WTC11 (cell line): ENCODE measurements around the gene GLYATL2. TPM values are rescaled to one million over a fixed set of nuclear protein-coding genes. Genes with fewer than 3 reads are reported as not detected.

Experiments used
- ATAC-seq: fragments of 200-7000 bp; cut with Tn5 transposase; 2 replicates; pipeline ENCODE4 v1.10.0; 2021; ENCODE audit warnings: mild to moderate bottlenecking, moderate library complexity
- CTCF ChIA-PET: fragments of 300-600 bp; sonication (Branson Sonifier 250); formaldehyde crosslinking; loops from one replicate; lab custom pipeline; 2021; ENCODE audit warnings: antibody characterized with exemption; lab: Charles Lee
- POLR2A ChIA-PET: fragments of 350-600 bp; sonication (Branson Sonifier 250); formaldehyde crosslinking; loops from one replicate; lab custom pipeline; 2021; ENCODE audit warnings: antibody characterized with exemption; lab: Charles Lee
- DNase-seq: peaks from one replicate; pipeline ENCODE4 v3.0.0; 2021; ENCODE audit warnings: low spot score
- H3K27ac Mint-ChIP-seq: 2 replicates; pipeline ENCODE4 v1.8.0; 2021; ENCODE audit warnings: mixed read lengths
- H3K27me3 Mint-ChIP-seq: 2 replicates; pipeline ENCODE4 v1.8.0; 2021; ENCODE audit warnings: low read depth, mild to moderate bottlenecking, moderate library complexity, mixed read lengths
- H3K36me3 Mint-ChIP-seq: 2 replicates; pipeline ENCODE4 v1.8.0; 2021; ENCODE audit warnings: mixed read lengths
- H3K4me1 Mint-ChIP-seq: 2 replicates; pipeline ENCODE4 v1.8.0; 2022; ENCODE audit warnings: mixed read lengths
- H3K4me3 Mint-ChIP-seq: 2 replicates; pipeline ENCODE4 v1.8.0; 2021; ENCODE audit warnings: mild to moderate bottlenecking, moderate library complexity, mixed read lengths
- H3K9me3 Mint-ChIP-seq: 2 replicates; pipeline ENCODE4 v1.8.0; 2021; ENCODE audit warnings: mixed read lengths
- AFF4 ChIP-seq: sonication (generic); formaldehyde crosslinking; IDR thresholded peaks from 2 replicates; pipeline ENCODE4 v1.8.1; 2023; ENCODE audit warnings: mild to moderate bottlenecking, missing genetic modification reagents, borderline replicate concordance
- ATF1 ChIP-seq: sonication (generic); formaldehyde crosslinking; IDR thresholded peaks from 2 replicates; pipeline ENCODE4 v1.8.1; 2023; ENCODE audit warnings: mild to moderate bottlenecking, moderate library complexity, missing genetic modification reagents
- ATF2 ChIP-seq: sonication (generic); formaldehyde crosslinking; IDR thresholded peaks from 2 replicates; pipeline ENCODE4 v1.8.1; 2022; ENCODE audit warnings: low read depth, missing genetic modification reagents, borderline replicate concordance
- ATF3 ChIP-seq: sonication (generic); formaldehyde crosslinking; conservative IDR thresholded peaks from 2 replicates; pipeline ENCODE4 v1.8.1; 2022; ENCODE audit warnings: mild to moderate bottlenecking, missing genetic modification reagents
- CBFB ChIP-seq: sonication (generic); formaldehyde crosslinking; IDR thresholded peaks from 2 replicates; pipeline ENCODE4 v1.8.1; 2022; ENCODE audit warnings: mild to moderate bottlenecking, low read depth, missing genetic modification reagents
- CDX4 ChIP-seq: fragments of 250-450 bp; sonication (Bioruptor Pico); IDR thresholded peaks from 2 replicates; pipeline ENCODE4 v1.9.0; 2021; ENCODE audit warnings: moderate library complexity, mild to moderate bottlenecking, inconsistent platforms, borderline replicate concordance
- CREB1 ChIP-seq: sonication (generic); formaldehyde crosslinking; IDR thresholded peaks from 2 replicates; pipeline ENCODE4 v1.8.0; 2023; ENCODE audit warnings: mild to moderate bottlenecking, missing genetic modification reagents
- GRHL2 ChIP-seq: fragments of 250-450 bp; sonication (Bioruptor Pico); IDR thresholded peaks from 2 replicates; pipeline ENCODE4 v1.8.0; 2022; ENCODE audit warnings: mild to moderate bottlenecking, moderate library complexity; ENCODE audit not compliant: insufficient replicate concordance, severe bottlenecking
- HMGXB4 ChIP-seq: sonication (generic); formaldehyde crosslinking; IDR thresholded peaks from 2 replicates; pipeline ENCODE4 v1.8.1; 2023; ENCODE audit warnings: mild to moderate bottlenecking, moderate library complexity, missing genetic modification reagents
- IRF1 ChIP-seq: sonication (generic); formaldehyde crosslinking; IDR thresholded peaks from 2 replicates; pipeline ENCODE4 v1.8.0; 2023; ENCODE audit warnings: missing genetic modification reagents
- JAZF1 ChIP-seq: fragments of 250-450 bp; sonication (Bioruptor Pico); IDR thresholded peaks from 2 replicates; pipeline ENCODE4 v1.9.0; 2021; ENCODE audit warnings: moderate library complexity, mild to moderate bottlenecking, inconsistent platforms
- MLX ChIP-seq: sonication (generic); formaldehyde crosslinking; IDR thresholded peaks from 2 replicates; pipeline ENCODE4 v1.8.1; 2023; ENCODE audit warnings: mild to moderate bottlenecking, missing genetic modification reagents, moderate library complexity
- MXD4 ChIP-seq: fragments of 250-450 bp; sonication (Bioruptor Pico); IDR thresholded peaks from 2 replicates; pipeline ENCODE4 v1.8.0; 2021; ENCODE audit warnings: mild to moderate bottlenecking, moderate library complexity, borderline replicate concordance
- NR1H2 ChIP-seq: sonication (generic); formaldehyde crosslinking; IDR thresholded peaks from 2 replicates; pipeline ENCODE4 v1.9.0; 2021; ENCODE audit warnings: mild to moderate bottlenecking, moderate library complexity, missing genetic modification reagents
- NR3C1 ChIP-seq: sonication (generic); formaldehyde crosslinking; conservative IDR thresholded peaks from 2 replicates; pipeline ENCODE4 v1.8.1; 2023; ENCODE audit warnings: low read depth, mild to moderate bottlenecking, missing genetic modification reagents
- SMAD3 ChIP-seq: sonication (generic); formaldehyde crosslinking; IDR thresholded peaks from 2 replicates; pipeline ENCODE4 v1.8.0; 2022; ENCODE audit warnings: missing genetic modification reagents, mild to moderate bottlenecking, borderline replicate concordance
- STAT6 ChIP-seq: sonication (generic); formaldehyde crosslinking; conservative IDR thresholded peaks from 2 replicates; pipeline ENCODE4 v1.8.1; 2023; ENCODE audit warnings: mild to moderate bottlenecking, low read depth, missing genetic modification reagents, moderate library complexity
- ZBTB21 ChIP-seq: sonication (generic); formaldehyde crosslinking; IDR thresholded peaks from 2 replicates; pipeline ENCODE4 v1.8.1; 2023; ENCODE audit warnings: mild to moderate bottlenecking, missing genetic modification reagents, borderline replicate concordance
- ZNF121 ChIP-seq: sonication (generic); formaldehyde crosslinking; IDR thresholded peaks from 2 replicates; pipeline ENCODE4 v1.8.0; 2023; ENCODE audit warnings: missing genetic modification reagents
- ZNF138 ChIP-seq: sonication (generic); formaldehyde crosslinking; conservative IDR thresholded peaks from 2 replicates; pipeline ENCODE4 v1.8.1; 2022; ENCODE audit warnings: mild to moderate bottlenecking, moderate library complexity, missing genetic modification reagents
- ZNF219 ChIP-seq: sonication (generic); formaldehyde crosslinking; IDR thresholded peaks from 2 replicates; pipeline ENCODE4 v1.8.0; 2023; ENCODE audit warnings: missing genetic modification reagents, mild to moderate bottlenecking, borderline replicate concordance
- total RNA-seq: library from RNA; stranded (reverse); gene quantifications from 3 replicates; pipeline ENCODE4 v1.2.3, GENCODE V29; 2021

The GLYATL2 gene
- total RNA-seq, 1 experiment from 2014 or later = 0.20 TPM

- no peak for TF ChIP-seq STAT6 (CRISPR knock-in tag)
- TF ChIP-seq ZNF138 (CRISPR knock-in tag) = no peak
- TF ChIP-seq MLX = no peak
- TF ChIP-seq CREB1 (CRISPR knock-in tag) = no peak
- TF ChIP-seq SMAD3 (CRISPR knock-in tag) = no peak
- TF ChIP-seq MXD4 (CRISPR knock-in tag) = no peak
- no peak for TF ChIP-seq ATF3 (CRISPR knock-in tag)
- TF ChIP-seq ZBTB21 (CRISPR knock-in tag) = no peak
- no peak for TF ChIP-seq JAZF1 (CRISPR knock-in tag)
- no peak for TF ChIP-seq IRF1 (CRISPR knock-in tag)
These were observed 36.1 kb upstream of the GLYATL2 start (continued) for GRCh38 chr11:58880625-58881024.

- POLR2A ChIA-PET = no interaction called here
- no peak for ATAC-seq
- Mint-ChIP-seq H3K9me3 (peaks cover 85% of the 10 kb centered on the region), H3K4me1 (no peaks in the 10 kb centered on the region), H3K36me3 (peaks cover 73% of the 10 kb centered on the region), H3K4me3 (no peak overlapping the region), H3K27me3 (peaks cover 12% of the 10 kb centered on the region), H3K27ac (no peak overlapping the region)
- CTCF ChIA-PET = interaction anchor here (0.6 kb wide), 1 partner anchor 1534 kb away, joined by 5 read pairs; no protein-coding TSS in a partner anchor
- DNase-seq = no peak
- no peak for TF ChIP-seq AFF4
- no peak for TF ChIP-seq CDX4 (CRISPR knock-in tag)
- no peak for TF ChIP-seq ATF2 (CRISPR knock-in tag)
- no peak for TF ChIP-seq HMGXB4 (CRISPR knock-in tag)
- TF ChIP-seq NR3C1 (CRISPR knock-in tag) = no peak
- no peak for TF ChIP-seq ZNF121
- no peak for TF ChIP-seq ZNF219 (CRISPR knock-in tag)
- no peak for TF ChIP-seq GRHL2 (CRISPR knock-in tag)
- no peak for TF ChIP-seq ATF1 (CRISPR knock-in tag)
- TF ChIP-seq CBFB (CRISPR knock-in tag) = no peak
- no peak for TF ChIP-seq IRF1 (CRISPR knock-in tag)
- TF ChIP-seq NR1H2 (CRISPR knock-in tag) = no peak
These were observed 35.7 kb upstream of the GLYATL2 start for GRCh38 chr11:58880166-58880565.
